Mucosa of gallbladder (tissue), 1 donor: ENCODE measurements around the gene ATP1B3. TPM values are rescaled to one million over a fixed set of nuclear protein-coding genes. Genes with fewer than 3 reads are reported as not detected.
"Not testable (repeated sequence)": the region's sequence is repeated elsewhere in the genome, so short reads cannot be mapped to it uniquely, and the experiment has no call there.

Experiments used
- DNase-seq: peaks from one replicate; pipeline ENCODE4 v3.0.0-alpha.2; 2020; ENCODE audit warnings: low spot score
- total RNA-seq: library from RNA; stranded (reverse); gene quantifications from one replicate; pipeline ENCODE4 v1.2.1, GENCODE V29; 2021
- donor health status: DM: no; HTN: no; CAD: no.

ATP1B3 gene
- total RNA-seq, 1 donor from 2014 or later: 75.4 TPM

GRCh38 chr3:141945726-141946485 lies 69.5 kb downstream of the ATP1B3 start:
- DNase-seq: no peak

DNA sequence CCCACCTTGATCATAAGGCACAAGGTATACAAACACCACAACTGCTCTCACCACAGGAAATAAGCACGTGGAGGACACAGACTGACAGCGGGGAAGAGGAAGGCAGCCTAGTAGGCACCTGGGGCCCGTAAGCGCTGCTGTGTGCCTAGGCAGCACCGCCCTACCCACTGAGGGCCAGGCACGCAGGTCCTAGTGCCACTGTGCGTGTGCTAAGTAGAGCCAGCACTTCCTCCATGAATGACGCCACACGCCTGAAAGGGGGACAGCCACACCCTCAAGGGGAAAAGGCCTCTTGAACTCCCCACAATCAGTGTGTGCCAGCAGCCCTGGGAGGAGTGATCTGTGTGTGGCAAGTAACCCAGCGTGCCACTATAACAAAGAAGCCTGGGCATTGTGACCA lies 73.0 kb downstream of the ATP1B3 start:
- no peak for DNase-seq

DNA sequence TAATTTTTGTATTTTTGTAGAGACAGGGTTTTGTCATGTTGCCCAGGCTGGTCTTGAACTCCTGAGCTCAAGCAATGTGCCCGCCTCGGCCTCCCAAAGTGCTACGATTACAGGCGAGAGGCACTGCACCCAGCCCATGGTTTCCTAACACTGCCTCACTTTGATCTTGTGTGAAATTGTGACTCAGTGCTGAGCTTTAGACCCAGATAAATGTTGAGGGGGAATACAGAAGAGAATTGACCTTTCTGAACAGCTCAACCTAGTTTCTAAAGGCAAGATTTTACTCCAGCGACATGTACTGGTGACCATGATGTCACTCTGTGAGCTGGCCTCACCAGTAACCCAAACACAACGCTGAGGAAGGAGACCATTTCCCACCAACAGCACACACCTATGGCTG lies 73.5 kb downstream of the ATP1B3 start:
- DNase-seq: no peak

- DNase-seq: no peak
These were observed 74.4 kb downstream of the ATP1B3 start for GRCh38 chr3:141950572-141951493.

- no peak for DNase-seq
These were observed 76.2 kb downstream of the ATP1B3 start for GRCh38 chr3:141952611-141953010.

- no peak for DNase-seq
These were observed 78.7 kb downstream of the ATP1B3 start for GRCh38 chr3:141955175-141955574.

- no peak for DNase-seq
These were observed 83.4 kb downstream of the ATP1B3 start for GRCh38 chr3:141959589-141960554.

DNA sequence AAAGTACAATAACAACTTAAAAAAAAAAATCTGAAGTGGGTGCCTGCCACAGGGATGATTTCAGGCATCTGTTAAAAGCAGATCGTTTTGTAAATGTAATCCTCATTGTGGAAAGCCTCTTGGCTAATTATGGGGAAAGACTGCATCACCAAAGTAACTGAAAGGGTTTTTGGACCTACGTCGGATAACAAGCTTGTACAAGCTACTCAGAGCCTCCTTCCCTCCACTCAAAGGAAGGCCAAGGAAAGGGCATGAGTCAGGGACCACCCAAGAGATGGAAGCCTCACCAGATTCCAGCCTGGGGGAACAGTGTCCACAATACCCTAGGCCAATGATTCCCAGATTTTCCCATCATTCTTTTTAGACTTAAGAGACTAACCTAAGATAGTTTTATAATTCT lies 84.3 kb downstream of the ATP1B3 start:
- DNase-seq: no peak

- no peak for DNase-seq
These were observed 86.9 kb downstream of the ATP1B3 start for GRCh38 chr3:141963301-141963700.

DNA sequence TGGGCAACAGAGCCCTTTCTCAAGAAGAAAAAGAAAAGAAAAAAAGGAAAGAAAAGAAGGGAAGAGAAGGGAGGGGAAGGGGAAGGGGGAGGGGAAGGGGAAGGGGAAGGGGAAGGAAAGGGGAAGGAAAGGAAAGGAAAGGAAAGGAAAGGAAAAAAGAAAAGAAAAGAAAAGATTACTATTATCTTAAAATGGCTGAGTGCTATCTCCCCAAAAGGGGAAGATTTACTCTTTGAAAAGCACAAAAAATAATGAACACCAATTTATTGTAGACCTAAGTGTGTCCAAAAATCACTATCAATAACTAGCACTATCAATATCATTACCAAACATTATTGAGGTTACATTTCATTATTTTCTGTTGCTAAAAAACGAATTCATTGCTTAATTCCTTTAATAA lies 89.0 kb downstream of the ATP1B3 start:
- DNase-seq: no peak

DNA sequence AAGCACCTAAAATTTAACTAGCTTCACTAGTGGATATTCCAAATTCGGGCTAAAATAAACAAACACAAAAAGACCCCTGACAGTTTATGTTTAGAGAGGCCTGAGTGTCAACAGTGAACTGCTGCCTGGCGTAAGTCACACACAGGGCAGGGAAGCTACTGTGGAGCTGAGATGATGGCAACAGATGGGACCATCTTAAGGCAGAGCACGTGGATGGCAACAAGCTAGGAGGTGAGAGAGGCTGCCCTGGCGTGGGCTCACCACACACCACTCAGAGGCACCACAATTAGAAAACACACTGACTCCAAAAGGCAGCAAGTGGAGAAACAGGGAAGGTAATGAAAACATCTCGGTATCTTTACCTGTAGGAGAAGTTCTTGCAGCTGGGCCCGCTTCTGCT lies 93.3 kb downstream of the ATP1B3 start:
- no peak for DNase-seq

DNA sequence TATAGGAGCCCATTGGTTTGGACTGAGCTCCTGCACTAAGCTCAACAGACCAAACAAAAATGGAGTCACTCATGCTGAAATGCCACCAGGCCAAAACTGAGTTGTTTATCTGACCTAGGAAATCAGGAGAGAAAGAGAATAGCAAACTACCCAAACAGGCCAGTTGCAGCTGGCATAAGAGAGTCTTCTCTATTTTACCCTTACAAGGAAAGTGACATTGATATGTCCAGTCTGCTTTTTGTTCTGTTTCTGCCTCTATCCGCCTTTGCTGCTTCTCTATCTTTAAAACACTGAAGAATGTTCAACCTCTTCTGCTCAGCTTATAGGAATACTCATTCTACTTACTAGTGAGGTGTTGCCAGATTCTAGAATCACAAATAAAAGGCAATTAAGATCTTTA lies 95.1 kb downstream of the ATP1B3 start:
- no peak for DNase-seq

DNA sequence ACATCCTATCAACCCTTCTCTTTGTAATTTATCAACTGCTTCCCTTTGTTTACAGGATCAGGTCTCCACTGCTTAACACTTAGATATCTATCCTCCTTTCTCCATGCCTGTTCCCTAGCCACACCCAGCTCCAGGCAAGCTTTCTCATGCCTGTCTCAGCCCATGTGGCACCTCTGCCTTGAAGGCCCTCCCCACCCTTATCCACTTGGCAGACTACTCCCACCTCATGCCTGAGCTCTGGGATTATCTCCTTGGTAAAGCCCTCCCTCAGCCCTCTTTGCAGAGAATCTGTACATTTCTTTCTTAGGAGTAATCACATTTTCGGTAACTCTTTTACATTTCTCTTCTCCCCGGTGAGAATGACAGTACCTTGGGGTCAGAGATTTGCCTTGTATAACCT lies 96.0 kb downstream of the ATP1B3 start:
- no peak for DNase-seq

DNA sequence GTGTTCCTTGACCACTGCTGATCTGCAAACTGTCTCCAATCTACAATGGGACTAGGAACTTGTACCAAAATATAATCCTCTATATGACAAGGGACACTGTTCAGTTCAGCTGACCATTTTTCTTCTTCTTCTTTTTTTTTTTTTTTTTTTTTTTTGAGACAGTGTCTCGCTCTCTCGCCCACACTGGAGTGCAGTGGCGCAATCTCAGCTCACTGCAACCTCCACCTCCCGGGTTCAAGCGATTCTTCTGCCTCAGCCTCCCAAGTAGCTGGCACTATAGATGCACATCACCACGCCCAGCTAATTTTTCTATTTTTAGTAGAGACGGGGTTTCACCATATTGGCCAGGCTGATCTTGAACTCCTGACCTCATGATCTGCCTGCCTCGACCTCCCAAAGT lies 98.3 kb downstream of the ATP1B3 start:
- not testable (repeated sequence) for DNase-seq

Other genes starting within 250 kb of the ATP1B3 start
- gene RNF7, start 138.3 kb upstream of the ATP1B3 start, total RNA-seq: 88.2 TPM
- gene GRK7, start 113.2 kb upstream of the ATP1B3 start, total RNA-seq: not detected